DND-41 (cell line): Measurements from ENCODE around the gene WEE1.
"Not testable (repeated sequence)": the region's sequence is repeated elsewhere in the genome, so short reads cannot be mapped to it uniquely, and the experiment has no call there.

Source experiments
- ATAC-seq: fragments of 200-7000 bp; cut with Tn5 transposase; 3 replicates; pipeline ENCODE4 v1.9.1; 2021; ENCODE audit warnings: low read depth; ENCODE audit not compliant: insufficient read depth
- DNase-seq: peaks from one replicate; pipeline ENCODE4 v3.0.0-alpha.2; 2020
- H2AFZ ChIP-seq: 2 replicates; pipeline ENCODE4 v1.6.0; 2012; ENCODE audit warnings: low read depth, low read length
- H3K27ac ChIP-seq: 2 replicates; pipeline ENCODE4 v1.5.1; 2012; ENCODE audit warnings: low read length, inconsistent platforms
- H3K27me3 ChIP-seq: fragments of 200-600 bp; sonication (generic); 2 replicates; pipeline ENCODE4 v1.6.0; 2012; ENCODE audit warnings: low read length, mild to moderate bottlenecking, inconsistent platforms; ENCODE audit not compliant: insufficient read depth, poor library complexity
- H3K36me3 ChIP-seq: 2 replicates; pipeline ENCODE4 v1.5.1; 2012; ENCODE audit warnings: low read length, inconsistent platforms; ENCODE audit not compliant: insufficient read depth
- H3K4me1 ChIP-seq: 2 replicates; pipeline ENCODE4 v1.5.1; 2012; ENCODE audit warnings: mild to moderate bottlenecking, low read length; ENCODE audit not compliant: insufficient read depth
- H3K4me2 ChIP-seq: 2 replicates; pipeline ENCODE4 v1.6.0; 2012; ENCODE audit warnings: mild to moderate bottlenecking, moderate library complexity, low read length, inconsistent platforms; ENCODE audit not compliant: insufficient read depth
- H3K4me3 ChIP-seq, 2 experiments: fragments of 200-600 bp in 1 of 2; shearing (Covaris generic) in 1 of 2; 2 replicates each; pipeline ENCODE4 v1.5.1; 2012 to 2016; ENCODE audit warnings: inconsistent platforms in 2 of 2, low read length in 2 of 2, mild to moderate bottlenecking in 2 of 2, low read depth in 1 of 2, moderate library complexity in 1 of 2
- H3K79me2 ChIP-seq: 2 replicates; pipeline ENCODE4 v1.6.0; 2012; ENCODE audit warnings: low read length, inconsistent platforms; ENCODE audit not compliant: insufficient read depth
- H3K9ac ChIP-seq: 2 replicates; pipeline ENCODE4 v1.6.0; 2012; ENCODE audit warnings: low read depth, mild to moderate bottlenecking, inconsistent platforms, low read length, moderate library complexity
- H3K9me3 ChIP-seq: 2 replicates; pipeline ENCODE4 v1.5.1; 2012; ENCODE audit warnings: low read length, moderate library complexity, mild to moderate bottlenecking, inconsistent platforms; ENCODE audit not compliant: insufficient read depth, severe bottlenecking
- H4K20me1 ChIP-seq: 2 replicates; pipeline ENCODE4 v1.6.0; 2012; ENCODE audit warnings: low read length; ENCODE audit not compliant: insufficient read depth
- CTCF ChIP-seq: IDR thresholded peaks from 2 replicates; pipeline ENCODE4 v1.5.1; 2012; ENCODE audit warnings: borderline replicate concordance, low read length, moderate library complexity, mild to moderate bottlenecking; ENCODE audit not compliant: poor library complexity, severe bottlenecking; ENCODE audit errors: extremely low read depth
- EZH2 ChIP-seq: IDR thresholded peaks from 3 replicates; pipeline ENCODE4 v1.6.1; 2012; ENCODE audit warnings: borderline replicate concordance, low read depth, mild to moderate bottlenecking, moderate library complexity, low read length, inconsistent platforms; ENCODE audit not compliant: severe bottlenecking

WEE1 gene

GRCh38 chr11:9617940-9618339, 44.5 kb downstream of the WEE1 start:
- ATAC-seq, result no peak
- Histone ChIP-seq H3K9ac (no peak overlapping the region), H3K4me2 (no peak overlapping the region), H3K4me3 (no peak overlapping the region), H2AFZ (no peak overlapping the region), H4K20me1 (no peaks in the 10 kb centered on the region), H3K9me3 (no peaks in the 10 kb centered on the region), H3K79me2 (no peaks in the 10 kb centered on the region), H3K27me3 (no peaks in the 10 kb centered on the region), H3K27ac (no peak overlapping the region), H3K4me1 (peaks cover 19% of the 10 kb centered on the region), H3K36me3 (no peaks in the 10 kb centered on the region)
- TF ChIP-seq EZH2 (no peak), CTCF (no peak)
- DNase-seq, result no peak

GRCh38 chr11:9619004-9619403, 45.5 kb downstream of the WEE1 start:
- no peak overlapping the region for H3K9ac ChIP-seq
- no peaks in the 10 kb centered on the region for H3K27me3 ChIP-seq
- no peak overlapping the region for H3K4me2 ChIP-seq
- no peak overlapping the region for H3K4me3 ChIP-seq
- H3K27ac ChIP-seq, result no peak overlapping the region
- no peak for TF ChIP-seq CTCF
- TF ChIP-seq EZH2, result no peak
- no peaks in the 10 kb centered on the region for H3K79me2 ChIP-seq
- H3K36me3 ChIP-seq, result no peaks in the 10 kb centered on the region
- H3K9me3 ChIP-seq, result no peaks in the 10 kb centered on the region
- ATAC-seq, result no peak
- no peaks in the 10 kb centered on the region for H4K20me1 ChIP-seq
- H3K4me1 ChIP-seq, result peaks cover 8% of the 10 kb centered on the region
- H2AFZ ChIP-seq, result no peak overlapping the region
- no peak for DNase-seq

- TF ChIP-seq EZH2, result no peak
- no peak for TF ChIP-seq CTCF
- Histone ChIP-seq H3K4me2 (no peak overlapping the region), H3K36me3 (no peaks in the 10 kb centered on the region), H4K20me1 (no peaks in the 10 kb centered on the region), H3K9ac (no peak overlapping the region), H3K9me3 (no peaks in the 10 kb centered on the region), H3K79me2 (no peaks in the 10 kb centered on the region), H3K27me3 (no peaks in the 10 kb centered on the region), H3K27ac (no peak overlapping the region), H3K4me1 (no peaks in the 10 kb centered on the region), H2AFZ (no peak overlapping the region), H3K4me3 (no peak overlapping the region)
- no peak for DNase-seq
- no peak for ATAC-seq
Measured at GRCh38 chr11:9619971-9620370, 46.5 kb downstream of the WEE1 start.

DNA sequence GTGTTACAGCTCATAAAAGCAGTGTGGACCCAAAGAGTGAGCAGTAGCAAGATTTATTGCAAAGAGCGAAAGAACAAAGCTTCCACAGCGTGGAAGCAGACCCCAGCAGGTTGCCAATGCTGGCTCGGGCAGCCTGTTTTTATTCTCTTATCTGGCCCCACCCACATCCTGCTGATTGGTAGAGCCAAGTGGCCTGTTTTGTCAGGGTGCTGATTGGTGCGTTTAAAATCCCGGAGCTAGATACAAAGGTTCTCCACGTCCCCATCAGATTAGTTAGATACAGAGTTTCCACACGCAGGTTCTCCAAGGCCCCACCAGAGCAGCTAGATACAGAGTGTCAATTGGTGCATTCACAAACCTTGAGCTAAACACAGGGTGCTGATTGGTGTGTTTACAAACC, 48.9 kb downstream of the WEE1 start:
- H4K20me1 ChIP-seq, H3K27ac ChIP-seq, DNase-seq, H2AFZ ChIP-seq, H3K9me3 ChIP-seq, H3K9ac ChIP-seq, H3K4me2 ChIP-seq, H3K79me2 ChIP-seq, H3K4me1 ChIP-seq, ATAC-seq, H3K36me3 ChIP-seq, H3K27me3 ChIP-seq, H3K4me3 ChIP-seq: not testable (repeated sequence)

DNA sequence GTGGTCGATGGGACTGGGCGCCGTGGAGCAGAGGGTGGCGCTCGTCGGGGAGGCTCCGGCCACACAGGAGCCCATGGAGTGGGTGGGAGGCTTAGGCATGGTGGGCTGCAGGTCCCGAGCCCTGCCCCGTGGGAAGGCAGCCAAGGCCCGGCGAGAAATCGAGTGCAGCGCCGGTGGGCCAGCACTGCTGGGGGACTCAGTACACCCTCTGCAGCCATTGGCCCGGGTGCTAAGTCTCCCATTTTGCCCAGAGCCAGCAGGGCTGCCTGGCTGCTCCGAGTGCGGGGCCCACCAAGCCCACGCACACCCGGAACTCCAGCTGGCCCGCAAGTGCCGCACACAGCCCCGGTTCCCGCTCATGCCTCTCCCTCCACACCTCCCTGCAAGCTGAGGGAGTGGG, 49.6 kb downstream of the WEE1 start:
- H3K9ac ChIP-seq, H3K4me3 ChIP-seq, H3K36me3 ChIP-seq, H3K4me1 ChIP-seq, H3K27me3 ChIP-seq, ATAC-seq, H3K9me3 ChIP-seq, H3K79me2 ChIP-seq, H3K27ac ChIP-seq, DNase-seq, H2AFZ ChIP-seq, H4K20me1 ChIP-seq, H3K4me2 ChIP-seq: not testable (repeated sequence)
